DMS 273 (cell line): Measurements from ENCODE around the gene UAP1L1.
"Not testable (repeated sequence)": the region's sequence is repeated elsewhere in the genome, so short reads cannot be mapped to it uniquely, and the experiment has no call there.

Experiments used
- DNase-seq: peaks from one replicate; lab custom pipeline; 2025; ENCODE audit not compliant: unreplicated experiment; lab: John Stamatoyannopoulos, UW

Gene UAP1L1

GRCh38 chr9:137055385-137056364, 21.6 kb upstream of the UAP1L1 start:
- DNase-seq, result peak; percentile 74

- no peak for DNase-seq
Measured at GRCh38 chr9:137056739-137057415, 20.4 kb upstream of the UAP1L1 start.

DNA sequence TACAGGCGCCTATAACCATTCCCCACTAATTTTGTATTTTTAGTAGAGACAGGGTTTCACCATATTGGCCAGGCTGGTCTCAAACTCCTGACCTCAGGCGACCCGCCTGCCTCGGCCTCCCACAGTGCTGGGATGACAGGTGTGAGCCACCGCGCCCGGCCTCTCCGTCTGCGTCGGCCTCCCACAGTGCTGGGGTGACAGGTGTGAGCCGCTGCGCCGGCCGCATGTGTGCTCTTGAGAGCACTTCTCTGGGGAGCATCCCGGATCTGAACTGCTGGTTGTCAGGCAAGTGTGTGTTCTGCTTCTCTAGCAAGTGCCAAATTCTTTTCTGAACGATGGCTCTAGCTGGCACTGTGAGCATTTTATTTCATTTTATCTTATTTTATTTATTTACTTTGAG, 19.8 kb upstream of the UAP1L1 start:
- peak; percentile 73 for DNase-seq

GRCh38 chr9:137058521-137059234, 18.6 kb upstream of the UAP1L1 start:
- peak; percentile 70 for DNase-seq

DNA sequence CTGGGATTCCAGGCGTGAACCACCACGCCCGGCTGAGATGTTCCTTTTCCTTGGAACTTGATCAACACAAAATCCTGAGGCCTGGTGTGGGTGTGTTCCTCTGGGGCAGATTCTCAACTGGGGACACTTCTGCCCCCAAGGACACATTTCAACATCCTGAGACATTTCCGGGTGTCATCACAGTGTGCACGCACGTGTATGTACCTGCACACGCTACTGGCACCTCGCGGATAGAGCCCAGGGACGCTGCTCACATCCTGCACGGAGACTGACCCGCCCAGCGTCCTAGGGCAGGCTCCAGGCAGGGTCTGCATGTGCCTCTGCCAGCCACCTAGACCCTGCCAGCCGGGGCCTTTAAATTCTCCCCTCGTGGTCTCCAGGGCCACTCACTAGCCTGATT, 14.9 kb upstream of the UAP1L1 start:
- DNase-seq, result no peak

GRCh38 chr9:137062798-137063197, 14.5 kb upstream of the UAP1L1 start:
- not testable (repeated sequence) for DNase-seq

- DNase-seq, result no peak
Measured at GRCh38 chr9:137063311-137064026, 13.8 kb upstream of the UAP1L1 start.

- peak; percentile 73 for DNase-seq
Measured at GRCh38 chr9:137064027-137064879, 13.1 kb upstream of the UAP1L1 start.

GRCh38 chr9:137064880-137065164, 12.5 kb upstream of the UAP1L1 start:
- no peak for DNase-seq

- DNase-seq, result no peak
Measured at GRCh38 chr9:137065336-137065967, 11.9 kb upstream of the UAP1L1 start.

DNA sequence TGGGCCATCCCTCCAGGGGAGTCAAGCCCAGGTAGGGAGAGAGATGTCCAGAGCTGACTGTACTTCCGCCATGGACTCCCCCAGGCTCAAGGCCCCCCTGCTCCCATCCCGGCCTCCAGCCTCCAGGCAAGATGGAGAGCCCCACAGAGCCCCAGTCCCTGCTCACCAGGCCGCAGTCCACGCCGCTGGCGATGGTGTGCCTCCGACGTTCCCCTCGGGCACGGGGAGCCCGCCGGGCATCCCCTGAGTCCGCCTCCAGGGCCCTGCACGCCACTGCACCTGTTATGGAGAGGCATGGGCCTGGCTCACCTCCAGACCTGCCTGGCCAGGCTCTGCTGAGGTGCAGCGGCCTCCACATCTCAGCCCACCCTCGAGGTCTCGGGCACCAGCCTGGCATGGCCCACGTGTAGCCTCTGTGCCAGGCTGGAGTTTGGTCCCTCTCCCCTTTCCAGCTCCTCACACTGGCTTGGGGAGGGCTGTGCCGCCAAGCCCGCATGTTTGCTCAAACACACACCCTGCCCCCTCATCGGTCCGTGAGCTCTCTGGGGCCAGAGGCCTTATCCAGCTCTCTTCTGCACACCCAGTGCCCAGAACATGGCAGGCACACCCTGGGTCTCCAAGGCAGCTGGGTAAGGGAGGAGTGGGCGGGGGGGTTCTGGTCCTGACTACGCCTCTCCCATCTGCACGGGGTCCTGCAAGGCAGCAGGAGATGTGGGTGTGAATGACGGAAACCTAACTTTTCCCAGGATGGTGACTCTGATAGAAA, 11.0 kb upstream of the UAP1L1 start:
- no peak for DNase-seq

DNA sequence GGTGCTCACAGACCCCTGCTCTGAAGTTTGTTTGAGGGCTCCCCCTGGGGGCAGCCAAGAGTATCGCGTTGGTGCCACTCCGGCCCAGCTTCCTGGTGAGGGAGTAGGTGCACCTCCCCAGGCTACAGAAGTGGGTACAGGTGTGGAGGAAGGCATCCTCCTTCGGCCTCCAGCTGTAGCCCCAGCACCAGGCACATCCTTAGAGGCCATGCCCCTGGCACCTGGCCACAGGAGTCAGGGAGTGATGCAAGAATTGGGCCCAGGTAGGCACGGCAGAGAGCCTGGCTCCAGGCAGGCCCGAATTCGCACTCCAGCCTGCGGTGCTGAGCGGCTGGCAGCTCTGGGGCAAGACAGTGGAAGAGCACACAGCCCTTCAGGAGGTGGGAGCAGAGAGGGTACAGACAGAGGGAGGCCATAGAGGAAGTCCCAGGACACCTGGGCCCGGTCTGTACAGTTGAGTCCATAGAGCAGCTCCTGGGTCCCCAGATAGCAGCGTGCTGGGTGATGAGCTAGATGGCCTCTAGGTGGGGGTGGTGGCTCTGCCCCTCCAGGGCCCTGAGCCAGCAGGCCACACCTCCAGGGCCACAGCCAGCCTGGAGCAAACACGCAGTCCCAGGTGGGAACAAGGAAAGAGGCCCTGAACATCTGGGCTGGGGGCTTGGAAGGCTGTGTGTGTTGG, 9.3 kb upstream of the UAP1L1 start:
- DNase-seq, result peak; percentile 87

DNA sequence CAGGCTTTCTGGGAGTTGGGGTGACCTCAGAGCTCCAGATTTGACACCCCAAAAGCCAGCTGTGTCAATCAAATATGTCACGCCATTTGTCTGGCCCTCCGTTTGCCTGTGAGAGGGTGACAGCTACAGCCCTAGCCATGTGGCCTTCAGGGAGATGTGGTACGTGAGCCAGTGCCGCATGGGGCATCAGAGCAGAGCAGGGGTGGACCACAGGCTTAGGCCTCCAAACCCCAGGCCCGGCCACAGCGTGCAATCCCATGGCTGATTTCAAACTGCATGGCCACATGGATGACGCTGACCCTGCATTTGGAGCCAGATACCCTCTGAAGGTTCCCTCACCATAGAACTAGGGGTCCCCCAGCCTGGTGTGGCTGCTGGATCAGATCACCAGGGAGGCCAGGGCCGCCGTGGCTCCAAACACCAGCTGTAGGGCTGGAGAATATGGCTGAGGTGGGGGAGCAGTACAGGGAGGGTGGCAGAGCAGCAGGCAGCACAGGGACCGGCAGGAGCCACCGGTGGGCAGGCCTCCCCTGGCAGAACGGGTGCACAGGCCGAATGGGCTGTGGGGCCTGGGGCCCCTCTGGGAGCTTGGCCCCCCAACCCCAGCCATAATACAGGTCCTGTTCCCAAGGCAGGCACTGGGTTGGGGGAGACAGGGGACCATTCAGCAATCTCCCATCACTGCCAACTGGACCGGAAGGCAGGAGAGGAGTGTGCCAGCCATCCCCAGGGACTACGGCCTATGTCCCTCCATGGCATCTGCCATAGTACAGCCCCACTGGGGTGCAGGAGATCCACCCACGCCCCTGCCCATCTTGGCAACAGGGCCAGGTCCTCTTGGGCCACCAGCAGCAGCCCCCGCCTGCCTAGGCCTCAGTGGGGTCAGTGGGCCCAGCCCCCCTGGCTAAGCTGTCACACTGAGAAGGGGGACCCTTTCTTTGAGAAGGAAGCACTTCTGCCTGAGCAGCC, 8.5 kb upstream of the UAP1L1 start:
- DNase-seq, result no peak

DNA sequence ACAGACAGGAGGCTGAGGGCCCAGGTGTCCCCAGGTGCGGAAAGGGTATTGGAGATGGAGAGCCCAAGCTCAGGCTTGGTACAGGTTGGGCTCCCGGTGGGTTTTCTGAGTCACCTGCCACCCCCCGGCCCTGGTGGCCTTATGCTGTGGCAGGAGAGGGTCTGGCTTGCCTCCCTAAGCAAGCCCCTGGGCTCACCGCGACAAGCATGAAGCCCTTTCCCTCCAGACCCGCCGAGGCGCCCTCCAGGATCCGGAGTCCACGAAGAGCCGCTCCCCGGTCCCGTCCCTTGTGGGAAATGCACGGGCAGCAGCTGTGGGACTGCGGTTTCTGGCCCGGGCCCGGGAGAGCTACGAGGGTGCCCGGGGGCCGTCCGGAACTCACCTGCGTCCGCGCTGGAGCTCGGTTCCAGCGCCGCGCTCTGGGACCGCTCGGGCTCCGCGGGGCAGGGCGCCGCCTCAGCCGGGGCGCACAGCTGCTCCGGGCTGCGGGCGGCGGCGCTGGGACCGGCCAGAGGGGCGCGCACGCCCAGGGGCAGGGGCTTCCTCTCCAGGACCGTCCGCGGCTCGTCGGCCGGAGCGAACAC, 7.7 kb upstream of the UAP1L1 start:
- peak; percentile 59 for DNase-seq

- peak; percentile 95 for DNase-seq
Measured at GRCh38 chr9:137070201-137070905, 7.0 kb upstream of the UAP1L1 start, which contains the start of gene SAPCD2. Gene SAPCD2, minus strand, starts transcription at chr9:137070557. Its CDS starts 97 bp downstream, at chr9:137070460.

DNA sequence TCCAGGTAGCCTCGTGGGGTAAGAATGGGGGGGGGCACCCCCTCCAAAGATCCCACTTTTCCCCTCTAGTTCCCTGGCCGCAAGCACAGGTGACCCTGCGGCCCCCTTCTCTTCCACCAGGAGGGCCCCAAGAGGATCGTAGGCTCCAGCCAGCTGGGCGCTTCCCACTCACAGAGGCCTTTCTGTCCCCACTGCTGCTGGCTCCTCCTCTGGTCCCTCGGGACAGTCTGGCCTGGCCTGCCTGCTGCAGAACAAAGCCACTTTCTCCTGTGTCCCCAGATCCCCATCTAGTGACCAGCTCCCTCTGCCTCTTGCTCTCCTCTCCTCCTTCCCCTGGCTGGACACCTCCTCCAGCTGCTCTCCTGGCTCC, 6.4 kb upstream of the UAP1L1 start:
- no peak for DNase-seq
